Esophagus squamous epithelium (tissue), 4 donors: ENCODE data around the gene IL16.

ENCODE experiments used
- POLR2A ChIP-seq, 4 donors: fragments of 450-650 bp; IDR thresholded peaks; one replicate each; pipeline ENCODE4 v1.6.1; 2017; ENCODE audit warnings: antibody characterized with exemption in 4 of 4, mild to moderate bottlenecking in 4 of 4, moderate library complexity in 3 of 4
- TF ChIP-seq, protein P1 (sequence below), 6 experiments: fragments of 450-650 bp in 4 of 6; fragments of 200-600 bp in 2 of 6; sonication (generic) in 2 of 6; IDR thresholded peaks; one replicate each; pipeline ENCODE4 v1.5.1; 2016 to 2019; ENCODE audit warnings: antibody characterized with exemption in 6 of 6, mild to moderate bottlenecking in 4 of 6, moderate library complexity in 4 of 6

DNA sequence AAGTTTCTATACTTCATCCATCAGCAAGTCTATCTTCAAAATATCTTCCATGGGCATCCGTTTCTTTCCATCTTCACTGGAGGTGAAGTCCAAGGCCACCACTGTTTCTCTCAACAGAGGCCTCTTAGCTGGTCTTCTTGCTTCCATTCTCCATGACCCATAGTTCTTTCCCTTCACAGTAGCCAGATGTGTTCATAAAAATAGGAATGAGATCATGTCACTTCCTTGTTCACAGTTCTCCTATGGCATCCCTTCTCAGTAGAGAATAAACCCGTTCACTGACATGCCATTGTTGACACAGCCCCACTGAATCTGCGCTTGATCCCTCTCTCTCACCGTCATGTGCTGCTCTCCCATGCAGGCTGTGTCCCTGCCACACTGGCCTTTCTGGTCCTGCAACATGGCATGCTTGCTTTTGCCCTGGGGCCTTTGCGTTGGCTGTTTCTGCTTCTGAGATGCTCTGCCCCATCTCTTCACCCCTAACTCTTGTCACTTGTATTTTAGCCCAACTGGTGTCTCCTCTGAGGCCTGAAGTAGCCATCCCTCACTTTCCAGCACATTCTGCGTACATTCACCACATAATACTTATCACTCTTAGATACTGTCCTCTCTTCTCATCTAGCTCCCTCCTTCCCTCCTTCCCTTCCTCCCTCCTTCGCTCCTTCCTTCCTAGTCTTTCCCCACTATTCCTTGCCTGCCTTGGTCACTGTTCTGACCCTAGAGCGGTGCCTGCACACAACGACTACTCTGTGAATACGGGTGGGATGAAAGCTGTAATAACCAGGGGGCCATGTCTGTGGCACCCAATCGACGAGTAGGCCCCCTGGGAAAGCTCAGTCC, 85.3 kb downstream of the IL16 start:
- TF ChIP-seq, protein P1, sequence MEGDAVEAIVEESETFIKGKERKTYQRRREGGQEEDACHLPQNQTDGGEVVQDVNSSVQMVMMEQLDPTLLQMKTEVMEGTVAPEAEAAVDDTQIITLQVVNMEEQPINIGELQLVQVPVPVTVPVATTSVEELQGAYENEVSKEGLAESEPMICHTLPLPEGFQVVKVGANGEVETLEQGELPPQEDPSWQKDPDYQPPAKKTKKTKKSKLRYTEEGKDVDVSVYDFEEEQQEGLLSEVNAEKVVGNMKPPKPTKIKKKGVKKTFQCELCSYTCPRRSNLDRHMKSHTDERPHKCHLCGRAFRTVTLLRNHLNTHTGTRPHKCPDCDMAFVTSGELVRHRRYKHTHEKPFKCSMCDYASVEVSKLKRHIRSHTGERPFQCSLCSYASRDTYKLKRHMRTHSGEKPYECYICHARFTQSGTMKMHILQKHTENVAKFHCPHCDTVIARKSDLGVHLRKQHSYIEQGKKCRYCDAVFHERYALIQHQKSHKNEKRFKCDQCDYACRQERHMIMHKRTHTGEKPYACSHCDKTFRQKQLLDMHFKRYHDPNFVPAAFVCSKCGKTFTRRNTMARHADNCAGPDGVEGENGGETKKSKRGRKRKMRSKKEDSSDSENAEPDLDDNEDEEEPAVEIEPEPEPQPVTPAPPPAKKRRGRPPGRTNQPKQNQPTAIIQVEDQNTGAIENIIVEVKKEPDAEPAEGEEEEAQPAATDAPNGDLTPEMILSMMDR (IDR thresholded peaks at IDR 0.05) = no peak
- no peak for TF ChIP-seq POLR2A (IDR thresholded peaks at IDR 0.05)
